Endothelial cell of umbilical vein (primary cell): ENCODE data around the gene OR5C1. TPM values are rescaled to one million over a fixed set of nuclear protein-coding genes. Genes with fewer than 3 reads are reported as not detected.

Experiments used
- BruUV-seq: library from RNA; stranded (reverse); fragments of 400-500 nt; replicated peaks from 2 replicates; lab custom pipeline; 2021; lab: Mats Ljungman, UMichigan
- CTCF ChIA-PET: fragments of 300-600, 350-600 bp; sonication (Branson Sonifier 250); formaldehyde crosslinking; loops from one replicate; lab custom pipeline; 2021; ENCODE audit warnings: antibody characterized with exemption, inconsistent platforms; lab: Charles Lee
- POLR2A ChIA-PET: fragments of 300-600, 350-600 bp; sonication (Branson Sonifier 250); formaldehyde crosslinking; loops from one replicate; lab custom pipeline; 2021; ENCODE audit warnings: antibody characterized with exemption, inconsistent platforms; lab: Charles Lee
- DNase-seq: peaks from one replicate; pipeline ENCODE4 v3.0.0-alpha.2; 2011; ENCODE audit warnings: low read depth, low spot score
- FAIRE-seq: peaks from 2 replicates; lab custom pipeline; 2011; peaks lifted over from hg19 to GRCh38; lab: Jason Lieb, UNC
- H2AFZ ChIP-seq: 2 replicates; pipeline ENCODE4 v1.6.0; 2012; ENCODE audit warnings: low read depth, low read length, control low read depth, inconsistent platforms
- H3K27ac ChIP-seq: 2 replicates; pipeline ENCODE4 v1.5.1; 2011; ENCODE audit warnings: low read depth, mild to moderate bottlenecking, control low read depth, low read length, moderate library complexity; ENCODE audit not compliant: insufficient read depth
- H3K27me3 ChIP-seq, 2 experiments: 2 replicates each; pipeline versions ENCODE4 v1.6.0 to v1.6.1; 2011; ENCODE audit warnings: low read length in 2 of 2, mixed read lengths in 1 of 2; ENCODE audit not compliant: control insufficient read depth in 2 of 2, insufficient read depth in 2 of 2
- H3K36me3 ChIP-seq, 2 experiments: 2 replicates in 1 of 2; 3 replicates in 1 of 2; pipeline ENCODE4 v1.5.1; 2011; ENCODE audit warnings: low read length in 2 of 2, mild to moderate bottlenecking in 1 of 2, moderate library complexity in 1 of 2; ENCODE audit not compliant: control insufficient read depth in 2 of 2, insufficient read depth in 2 of 2; ENCODE audit errors: extremely low read depth in 1 of 2
- H3K4me1 ChIP-seq: 3 replicates; pipeline ENCODE4 v1.5.1; 2011; ENCODE audit warnings: mild to moderate bottlenecking, low read length; ENCODE audit not compliant: control insufficient read depth, insufficient read depth; ENCODE audit errors: extremely low read depth
- H3K4me2 ChIP-seq: 2 replicates; pipeline ENCODE4 v1.6.1; 2011; ENCODE audit warnings: low read length, control low read depth, mixed read lengths; ENCODE audit not compliant: insufficient read depth
- H3K4me3 ChIP-seq, 3 experiments: fragments of 200-600 bp in 1 of 3; sonication (generic), shearing (Covaris generic) in 1 of 3; replicated peaks in 1 of 3; 2 replicates each; pipeline ENCODE4 v1.5.1; 2011 to 2016; ENCODE audit warnings: control low read depth in 3 of 3, low read length in 3 of 3, mild to moderate bottlenecking in 2 of 3, inconsistent platforms in 1 of 3, low read depth in 1 of 3, moderate library complexity in 1 of 3; ENCODE audit not compliant: insufficient read depth in 1 of 3
- H3K79me2 ChIP-seq: 2 replicates; pipeline ENCODE4 v1.6.0; 2012; ENCODE audit warnings: low read length, inconsistent platforms; ENCODE audit not compliant: control insufficient read depth, insufficient read depth
- H3K9ac ChIP-seq: replicated peaks from 2 replicates; pipeline ENCODE3; 2011; ENCODE audit warnings: low read length, control low read depth; ENCODE audit not compliant: insufficient read depth; ENCODE audit errors: extremely low read depth
- H3K9me1 ChIP-seq: replicated peaks from 3 replicates; pipeline ENCODE4 v1.6.0; 2011; ENCODE audit warnings: mild to moderate bottlenecking, low read length; ENCODE audit not compliant: control insufficient read depth, insufficient read depth; ENCODE audit errors: extremely low read depth
- H3K9me3 ChIP-seq: replicated peaks from 2 replicates; pipeline ENCODE4 v1.5.1; 2012; ENCODE audit warnings: low read length, inconsistent platforms; ENCODE audit not compliant: control insufficient read depth, insufficient read depth
- H4K20me1 ChIP-seq: replicated peaks from 2 replicates; pipeline ENCODE3; 2011; ENCODE audit warnings: mild to moderate bottlenecking, low read length; ENCODE audit not compliant: control insufficient read depth, insufficient read depth; ENCODE audit errors: extremely low read depth
- EZH2 ChIP-seq: IDR thresholded peaks from 2 replicates; pipeline ENCODE4 v1.6.1; 2012; ENCODE audit warnings: borderline replicate concordance, low read depth, mild to moderate bottlenecking, moderate library complexity, low read length, inconsistent platforms; ENCODE audit not compliant: severe bottlenecking
- GATA2 ChIP-seq: IDR thresholded peaks from 2 replicates; pipeline ENCODE4 v1.7.0; 2011; ENCODE audit warnings: low read depth, mild to moderate bottlenecking, moderate library complexity, mixed read lengths, low read length; ENCODE audit not compliant: insufficient read length, insufficient read depth
- JUN ChIP-seq: IDR thresholded peaks from 2 replicates; pipeline ENCODE4 v1.6.1; 2011; ENCODE audit warnings: borderline replicate concordance, low read depth; ENCODE audit not compliant: insufficient read length, insufficient read depth
- dilution Hi-C: fragments of 300-500 bp; cut with MboI; formaldehyde crosslinking; loops from one replicate; pipeline ENCODE4 v1.15.0; 2019; ENCODE audit warnings: low sequenced_read_pairs; ENCODE audit not compliant: extremely low pct_ligation_motif_present
- intact Hi-C: fragments of 100-400 bp; cut with micrococcal nuclease; formaldehyde crosslinking; loops from one replicate; pipeline ENCODE4 v1.10.0; 2022
- polyA plus RNA-seq, 4 experiments: library from polyadenylated mRNA; depleted of rRNA in 3 of 4; stranded (reverse) in 3 of 4; unstranded in 1 of 4; fragments of >200 nt; gene quantifications; 2 replicates each; pipeline versions ENCODE4 v1.2.1 to v1.2.3, GENCODE V29; 2011 to 2012; ENCODE audit warnings: missing spikeins in 1 of 4
- total RNA-seq: library from RNA; stranded (reverse); gene quantifications from 2 replicates; pipeline ENCODE4 v1.2.3, GENCODE V29; 2021
- TF ChIP-seq, protein P1 (sequence below): IDR thresholded peaks from 2 replicates; pipeline ENCODE4 v1.6.1; 2011; ENCODE audit not compliant: insufficient read depth, insufficient read length
- TF ChIP-seq, protein P2 (sequence below), 2 donors: IDR thresholded peaks; 1 replicate in 1 of 2; 2 replicates in 1 of 2; pipeline ENCODE4 v1.5.1; 2011; ENCODE audit warnings: low read length in 2 of 2, mild to moderate bottlenecking in 2 of 2, moderate library complexity in 2 of 2, control low read depth in 1 of 2, inconsistent platforms in 1 of 2, low read depth in 1 of 2; ENCODE audit not compliant: insufficient read depth in 1 of 2; ENCODE audit errors: extremely low read depth in 1 of 2

OR5C1 gene
- total and polyA plus RNA-seq, 2 donors (not counting 3 experiments of a cell fraction or from before 2014, with no cell fraction given), result not detected

DNA sequence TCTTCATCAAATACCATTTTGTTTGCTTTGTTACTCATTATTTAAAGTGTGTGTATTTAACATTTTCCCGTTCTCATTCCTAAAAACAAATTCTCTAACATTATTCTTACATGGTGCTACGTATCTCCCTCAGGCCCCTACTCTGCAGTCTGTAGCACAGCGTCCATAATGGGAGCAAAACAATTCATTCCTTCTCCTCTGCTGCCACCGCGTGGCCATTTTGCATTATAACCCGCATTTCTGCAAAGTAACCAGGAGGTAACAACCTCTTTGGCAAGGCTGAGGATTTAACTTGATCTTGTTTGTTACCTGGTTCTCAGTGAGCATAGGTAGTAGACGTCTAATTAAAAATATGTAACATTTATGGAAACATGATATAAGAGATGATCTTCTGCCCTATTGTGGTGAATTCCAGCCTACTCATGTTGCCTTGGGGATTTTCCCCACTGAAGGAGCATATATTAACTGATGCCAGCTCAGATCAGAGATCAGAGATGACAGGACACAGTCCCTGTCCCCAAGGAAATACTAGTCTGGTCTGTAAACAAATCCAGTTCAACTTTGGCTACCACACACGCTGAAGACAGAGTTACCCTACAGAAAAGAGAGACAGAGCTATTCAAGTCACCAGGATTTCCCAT lies 21.7 kb downstream of the OR5C1 start:
- peak; percentile 91 for FAIRE-seq
- H3K9me3 ChIP-seq, result no peaks in the 10 kb centered on the region
- H3K4me2 ChIP-seq, result no peak overlapping the region
- no TSS peak for BruUV-seq
- no peak overlapping the region for H3K9ac ChIP-seq
- H3K79me2 ChIP-seq, result no peaks in the 10 kb centered on the region
- no peak overlapping the region for H3K4me3 ChIP-seq
- no peak overlapping the region for H3K27ac ChIP-seq
- H3K27me3 ChIP-seq, result no peaks in the 10 kb centered on the region
- no peak overlapping the region for H2AFZ ChIP-seq
- H4K20me1 ChIP-seq, result no peaks in the 10 kb centered on the region
- peak; percentile 87 for DNase-seq
- peaks cover 10% of the 10 kb centered on the region for H3K4me1 ChIP-seq
- intact Hi-C loops, result loop anchor here (1.0 to 5.0 kb wide), 7 partner anchors 312 to 711 kb away; partner anchors contain the start of gene PTGS1
- ChIA-PET POLR2A (no interaction called here), CTCF (interaction anchor here (0.6 to 7.7 kb wide), 21 partner anchors 9 to 714 kb away, joined by 3 to 97 read pairs (median 4); partner anchors contain the start of gene PDCL)
- dilution Hi-C loops, result no loop called here
- no peak for TF ChIP-seq GATA2
- no peak for TF ChIP-seq JUN
- TF ChIP-seq, protein P1, sequence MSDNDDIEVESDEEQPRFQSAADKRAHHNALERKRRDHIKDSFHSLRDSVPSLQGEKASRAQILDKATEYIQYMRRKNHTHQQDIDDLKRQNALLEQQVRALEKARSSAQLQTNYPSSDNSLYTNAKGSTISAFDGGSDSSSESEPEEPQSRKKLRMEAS, result no peak
- no peak for TF ChIP-seq EZH2
- TF ChIP-seq, protein P2, sequence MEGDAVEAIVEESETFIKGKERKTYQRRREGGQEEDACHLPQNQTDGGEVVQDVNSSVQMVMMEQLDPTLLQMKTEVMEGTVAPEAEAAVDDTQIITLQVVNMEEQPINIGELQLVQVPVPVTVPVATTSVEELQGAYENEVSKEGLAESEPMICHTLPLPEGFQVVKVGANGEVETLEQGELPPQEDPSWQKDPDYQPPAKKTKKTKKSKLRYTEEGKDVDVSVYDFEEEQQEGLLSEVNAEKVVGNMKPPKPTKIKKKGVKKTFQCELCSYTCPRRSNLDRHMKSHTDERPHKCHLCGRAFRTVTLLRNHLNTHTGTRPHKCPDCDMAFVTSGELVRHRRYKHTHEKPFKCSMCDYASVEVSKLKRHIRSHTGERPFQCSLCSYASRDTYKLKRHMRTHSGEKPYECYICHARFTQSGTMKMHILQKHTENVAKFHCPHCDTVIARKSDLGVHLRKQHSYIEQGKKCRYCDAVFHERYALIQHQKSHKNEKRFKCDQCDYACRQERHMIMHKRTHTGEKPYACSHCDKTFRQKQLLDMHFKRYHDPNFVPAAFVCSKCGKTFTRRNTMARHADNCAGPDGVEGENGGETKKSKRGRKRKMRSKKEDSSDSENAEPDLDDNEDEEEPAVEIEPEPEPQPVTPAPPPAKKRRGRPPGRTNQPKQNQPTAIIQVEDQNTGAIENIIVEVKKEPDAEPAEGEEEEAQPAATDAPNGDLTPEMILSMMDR (IDR thresholded peaks at IDR 0.05; ENCODE audit: extremely low read depth in 1 of 2, insufficient read depth in 1 of 2, low read depth in 1 of 2, low read length in 2 of 2), result peak; percentile 45 to 79
- H3K9me1 ChIP-seq, result no peaks in the 10 kb centered on the region
- H3K36me3 ChIP-seq, result no peaks in the 10 kb centered on the region
